SU-DHL-6 (cell line): Measurements from ENCODE around the gene N4BP2.
A peak's percentile ranks its signal among the peaks of the same experiment; 100 is the strongest.

Experiments used
- H2AFZ ChIP-seq: fragments of 200-600 bp; sonication (generic); 2 replicates; pipeline ENCODE4 v1.6.1; 2014; ENCODE audit warnings: low read depth, mild to moderate bottlenecking, moderate library complexity, mixed read lengths, antibody characterized with exemption, low read length; ENCODE audit not compliant: severe bottlenecking
- H3F3A ChIP-seq: fragments of 200-600 bp; shearing (Covaris generic); 2 replicates; pipeline ENCODE4 v1.6.0; 2016; ENCODE audit warnings: antibody characterized with exemption, mild to moderate bottlenecking; ENCODE audit not compliant: insufficient read depth
- H3K27ac ChIP-seq: fragments of 200-600 bp; sonication (generic); 2 replicates; pipeline ENCODE4 v1.5.1; 2016; ENCODE audit warnings: low read depth, mild to moderate bottlenecking, low read length, moderate library complexity, mixed read lengths
- H3K27me3 ChIP-seq: fragments of 200-600 bp; sonication (generic), shearing (Covaris generic); 2 replicates; pipeline ENCODE4 v1.6.0; 2014; ENCODE audit warnings: mild to moderate bottlenecking, low read length
- H3K36me3 ChIP-seq: fragments of 200-600 bp; sonication (generic); 2 replicates; pipeline ENCODE4 v1.6.1; 2014; ENCODE audit warnings: mild to moderate bottlenecking, low read length, mixed read lengths
- H3K4me2 ChIP-seq: fragments of 300-600, 200-600 bp; shearing (Covaris generic), sonication (generic); 2 replicates; pipeline ENCODE4 v1.6.0; 2014; ENCODE audit warnings: low read length, low read depth, mild to moderate bottlenecking; ENCODE audit not compliant: poor library complexity, severe bottlenecking
- H3K4me3 ChIP-seq: fragments of 200-600 bp; sonication (generic); 2 replicates; pipeline ENCODE4 v1.5.1; 2014; ENCODE audit warnings: antibody characterized with exemption, low read length, mild to moderate bottlenecking, mixed read lengths; ENCODE audit not compliant: insufficient read depth, poor library complexity, severe bottlenecking
- H3K79me2 ChIP-seq: fragments of 200-600 bp; sonication (generic); 2 replicates; pipeline ENCODE4 v1.6.1; 2014; ENCODE audit warnings: mild to moderate bottlenecking, low read length, moderate library complexity; ENCODE audit not compliant: insufficient read depth
- H3K9ac ChIP-seq: fragments of 200-600 bp; sonication (generic); 2 replicates; pipeline ENCODE4 v1.7.0; 2014; ENCODE audit warnings: mild to moderate bottlenecking, low read length
- H3K9me2 ChIP-seq: fragments of 200-600 bp; sonication (generic); replicated peaks from 2 replicates; pipeline ENCODE4 v1.6.1; 2014; ENCODE audit warnings: low read length; ENCODE audit not compliant: insufficient read depth
- H3K9me3 ChIP-seq: fragments of 200-600 bp; sonication (generic); 2 replicates; pipeline ENCODE4 v1.6.1; 2014; ENCODE audit warnings: low read length, mixed read lengths; ENCODE audit not compliant: insufficient read depth
- H4K20me1 ChIP-seq: fragments of 200-600 bp; sonication (generic); 2 replicates; pipeline ENCODE4 v1.6.1; 2014; ENCODE audit warnings: low read depth, mild to moderate bottlenecking, antibody characterized with exemption, low read length, moderate library complexity, mixed read lengths
- EZH2phosphoT487 ChIP-seq: fragments of 200-600 bp; sonication (generic), shearing (Covaris generic); conservative IDR thresholded peaks from 2 replicates; pipeline ENCODE4 v1.6.1; 2018; ENCODE audit warnings: mild to moderate bottlenecking, antibody characterized with exemption, low read length, moderate library complexity, mixed read lengths
- TF ChIP-seq, protein P1 (sequence below): fragments of 200-600 bp; sonication (generic); IDR thresholded peaks from one replicate; pipeline ENCODE4 v1.5.1; 2017; ENCODE audit warnings: antibody characterized with exemption, mild to moderate bottlenecking, low read length, moderate library complexity; ENCODE audit not compliant: insufficient read depth, poor library complexity, severe bottlenecking

N4BP2 gene

GRCh38 chr4:40196724-40197281, 140.2 kb downstream of the N4BP2 start, which contains the start of gene RHOH:
TSS of gene RHOH (plus strand) at chr4:40197031. CDS start at chr4:40243387, 46,356 bp downstream.
- Histone ChIP-seq H3K27ac (peak within 1 kb of the TSS; percentile 99), H3K4me3 (peak within 1 kb of the TSS; percentile 95), H3F3A (peaks cover 90% of the 10 kb centered on the region)

GRCh38 chr4:40197879-40198689, 141.4 kb downstream of the N4BP2 start:
- H3K79me2 ChIP-seq: peaks cover 89% of the 10 kb centered on the region
- H3K27ac ChIP-seq: peak overlapping the region; percentile 99
- H3K4me3 ChIP-seq: peak overlapping the region; percentile 95
- no peaks in the 10 kb centered on the region for H3K9me2 ChIP-seq
- H2AFZ ChIP-seq: no peak overlapping the region
- H3K27me3 ChIP-seq: no peaks in the 10 kb centered on the region
- no peaks in the 10 kb centered on the region; the same call in 1 of the 2 replicates for H4K20me1 ChIP-seq
- peak overlapping the region; percentile 88 for H3K9ac ChIP-seq
- H3K36me3 ChIP-seq: peaks cover 26% of the 10 kb centered on the region
- peaks cover 85% of the 10 kb centered on the region for H3F3A ChIP-seq
- H3K9me3 ChIP-seq: no peaks in the 10 kb centered on the region
- peak overlapping the region; percentile 98 for H3K4me2 ChIP-seq
- TF ChIP-seq, protein P1, sequence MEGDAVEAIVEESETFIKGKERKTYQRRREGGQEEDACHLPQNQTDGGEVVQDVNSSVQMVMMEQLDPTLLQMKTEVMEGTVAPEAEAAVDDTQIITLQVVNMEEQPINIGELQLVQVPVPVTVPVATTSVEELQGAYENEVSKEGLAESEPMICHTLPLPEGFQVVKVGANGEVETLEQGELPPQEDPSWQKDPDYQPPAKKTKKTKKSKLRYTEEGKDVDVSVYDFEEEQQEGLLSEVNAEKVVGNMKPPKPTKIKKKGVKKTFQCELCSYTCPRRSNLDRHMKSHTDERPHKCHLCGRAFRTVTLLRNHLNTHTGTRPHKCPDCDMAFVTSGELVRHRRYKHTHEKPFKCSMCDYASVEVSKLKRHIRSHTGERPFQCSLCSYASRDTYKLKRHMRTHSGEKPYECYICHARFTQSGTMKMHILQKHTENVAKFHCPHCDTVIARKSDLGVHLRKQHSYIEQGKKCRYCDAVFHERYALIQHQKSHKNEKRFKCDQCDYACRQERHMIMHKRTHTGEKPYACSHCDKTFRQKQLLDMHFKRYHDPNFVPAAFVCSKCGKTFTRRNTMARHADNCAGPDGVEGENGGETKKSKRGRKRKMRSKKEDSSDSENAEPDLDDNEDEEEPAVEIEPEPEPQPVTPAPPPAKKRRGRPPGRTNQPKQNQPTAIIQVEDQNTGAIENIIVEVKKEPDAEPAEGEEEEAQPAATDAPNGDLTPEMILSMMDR: no peak
- no peak for TF ChIP-seq EZH2phosphoT487

More at GRCh38 chr4:40196724-40197281, 140.2 kb downstream of the N4BP2 start, which contains the start of gene RHOH:
- TF ChIP-seq, protein P1: no peak
- TF ChIP-seq EZH2phosphoT487: no peak
- no peaks in the 10 kb centered on the region for H3K9me2 ChIP-seq
- peak within 1 kb of the TSS; percentile 88 for H3K9ac ChIP-seq
- peak within 1 kb of the TSS; percentile 98 for H3K4me2 ChIP-seq
- H4K20me1 ChIP-seq: no peaks in the 10 kb centered on the region; the same call in 1 of the 2 replicates
- no peaks in the 10 kb centered on the region for H3K9me3 ChIP-seq
- peaks cover 26% of the 10 kb centered on the region for H3K36me3 ChIP-seq
- no peak within 1 kb of the TSS for H2AFZ ChIP-seq
- H3K79me2 ChIP-seq: peaks cover 83% of the 10 kb centered on the region
- H3K27me3 ChIP-seq: no peaks in the 10 kb centered on the region

GRCh38 chr4:40199179-40199670, 142.6 kb downstream of the N4BP2 start:
- Histone ChIP-seq H3K79me2 (peaks cover 94% of the 10 kb centered on the region), H2AFZ (no peak overlapping the region), H3K4me3 (peak overlapping the region; percentile 95)

More at GRCh38 chr4:40199179-40199670, 142.6 kb downstream of the N4BP2 start:
- Histone ChIP-seq H3K27ac (peak overlapping the region; percentile 99), H3K27me3 (no peaks in the 10 kb centered on the region), H3K9me2 (no peaks in the 10 kb centered on the region), H3K4me2 (peak overlapping the region; percentile 98), H4K20me1 (no peaks in the 10 kb centered on the region; the same call in 1 of the 2 replicates), H3K36me3 (peaks cover 26% of the 10 kb centered on the region), H3K9me3 (no peaks in the 10 kb centered on the region), H3F3A (peaks cover 90% of the 10 kb centered on the region), H3K9ac (peak overlapping the region; percentile 88)
- TF ChIP-seq, protein P1: no peak
- TF ChIP-seq EZH2phosphoT487: no peak
